CD14-positive monocyte (primary cell): Measurements from ENCODE around the gene RAB21. TPM values are rescaled to one million over a fixed set of nuclear protein-coding genes. Genes with fewer than 3 reads are reported as not detected.

ENCODE experiments used
- DNase-seq, 3 donors: peaks; one replicate each; pipeline ENCODE4 v3.0.0-alpha.2; 2011 to 2022
- H2AFZ ChIP-seq: 2 replicates; pipeline ENCODE4 v1.6.0; 2012; ENCODE audit warnings: mild to moderate bottlenecking, low read depth, low read length, inconsistent platforms; ENCODE audit not compliant: insufficient read depth, poor library complexity, severe bottlenecking
- H3K27ac ChIP-seq, 2 donors: 1 replicate in 1 of 2; 2 replicates in 1 of 2; pipeline ENCODE4 v1.5.1; 2012 to 2013; ENCODE audit warnings: low read length in 2 of 2, control low read depth in 1 of 2, inconsistent platforms in 1 of 2, low read depth in 1 of 2, mild to moderate bottlenecking in 1 of 2
- H3K27me3 ChIP-seq, 2 donors: one replicate each; pipeline versions ENCODE4 v1.6.0 to v1.6.1; 2011 to 2013; ENCODE audit warnings: low read length in 2 of 2; ENCODE audit not compliant: control insufficient read depth in 2 of 2, insufficient read depth in 2 of 2
- H3K36me3 ChIP-seq, 2 donors: replicated peaks in 1 of 2; 1 replicate in 1 of 2; 2 replicates in 1 of 2; pipeline versions ENCODE4 v1.5.1 to v1.6.1; 2012 to 2013; ENCODE audit warnings: low read length in 2 of 2, control low read depth in 1 of 2, inconsistent platforms in 1 of 2, mild to moderate bottlenecking in 1 of 2; ENCODE audit not compliant: insufficient read depth in 2 of 2, control insufficient read depth in 1 of 2
- H3K4me1 ChIP-seq, 2 donors: 1 replicate in 1 of 2; 2 replicates in 1 of 2; pipeline versions ENCODE4 v1.5.1 to v1.6.1; 2012 to 2013; ENCODE audit warnings: low read length in 2 of 2, control low read depth in 1 of 2, inconsistent platforms in 1 of 2, mild to moderate bottlenecking in 1 of 2, moderate library complexity in 1 of 2; ENCODE audit not compliant: insufficient read depth in 2 of 2, control insufficient read depth in 1 of 2
- H3K4me2 ChIP-seq: replicated peaks from 2 replicates; pipeline ENCODE3; 2012; ENCODE audit warnings: low read length, moderate library complexity, mild to moderate bottlenecking; ENCODE audit not compliant: poor library complexity, severe bottlenecking; ENCODE audit errors: extremely low read depth
- H3K4me3 ChIP-seq, 3 experiments: fragments of 200-600 bp in 1 of 3; sonication (generic) in 1 of 3; replicated peaks in 1 of 3; 1 replicate in 2 of 3; 2 replicates in 1 of 3; pipeline ENCODE4 v1.5.1; 2011 to 2013; ENCODE audit warnings: low read length in 3 of 3, mild to moderate bottlenecking in 3 of 3, control low read depth in 2 of 3, low read depth in 2 of 3, inconsistent platforms in 1 of 3, moderate library complexity in 1 of 3
- H3K79me2 ChIP-seq: 2 replicates; pipeline ENCODE4 v1.6.0; 2012; ENCODE audit warnings: mild to moderate bottlenecking, control low read depth, inconsistent platforms, low read length, moderate library complexity; ENCODE audit not compliant: insufficient read depth
- H3K9ac ChIP-seq: 2 replicates; pipeline ENCODE4 v1.6.0; 2017; ENCODE audit warnings: low read length, mild to moderate bottlenecking; ENCODE audit not compliant: insufficient read depth, poor library complexity, severe bottlenecking
- H3K9me3 ChIP-seq, 2 donors: replicated peaks in 1 of 2; 1 replicate in 1 of 2; 2 replicates in 1 of 2; pipeline versions ENCODE4 v1.5.1 to v1.6.1; 2012 to 2013; ENCODE audit warnings: low read length in 2 of 2, control low read depth in 1 of 2; ENCODE audit not compliant: control insufficient read depth in 1 of 2, insufficient read depth in 1 of 2
- H4K20me1 ChIP-seq: 2 replicates; pipeline ENCODE4 v1.6.0; 2012; ENCODE audit warnings: mild to moderate bottlenecking, low read length, control low read depth, moderate library complexity; ENCODE audit not compliant: insufficient read depth
- H3K27ac Mint-ChIP-seq, 7 donors: one replicate each; pipeline ENCODE4 v1.8.0; 2020; ENCODE audit warnings: mild to moderate bottlenecking in 7 of 7, mixed read lengths in 7 of 7, moderate library complexity in 6 of 7, inconsistent platforms in 2 of 7
- H3K27me3 Mint-ChIP-seq, 3 donors: one replicate each; pipeline ENCODE4 v1.8.0; 2021 to 2022; ENCODE audit warnings: low read depth in 3 of 3, mild to moderate bottlenecking in 3 of 3, mixed read lengths in 3 of 3, moderate library complexity in 3 of 3, inconsistent platforms in 1 of 3
- H3K36me3 Mint-ChIP-seq, 2 donors: one replicate each; pipeline ENCODE4 v1.8.0; 2020; ENCODE audit warnings: mixed read lengths in 2 of 2, inconsistent platforms in 1 of 2, mild to moderate bottlenecking in 1 of 2
- H3K4me1 Mint-ChIP-seq: one replicate; pipeline ENCODE4 v1.8.0; 2020; ENCODE audit warnings: mild to moderate bottlenecking, mixed read lengths
- H3K4me3 Mint-ChIP-seq, 2 donors: one replicate each; pipeline ENCODE4 v1.8.0; 2020; ENCODE audit warnings: mild to moderate bottlenecking in 2 of 2, mixed read lengths in 2 of 2, moderate library complexity in 1 of 2
- H3K9me3 Mint-ChIP-seq, 7 donors: one replicate each; pipeline ENCODE4 v1.8.0; 2020 to 2022; ENCODE audit warnings: mixed read lengths in 7 of 7, mild to moderate bottlenecking in 6 of 7, moderate library complexity in 6 of 7, inconsistent platforms in 2 of 7
- WGBS: methylation state at CpG from one replicate; pipeline ENCODE4 v1.1.5; 2013; ENCODE audit warnings: missing lambda C conversion rate; ENCODE audit not compliant: insufficient coverage; 5-methylcytosine and 5-hydroxymethylcytosine counted together
- intact Hi-C, 2 donors: fragments of 100-400 bp; cut with micrococcal nuclease; formaldehyde crosslinking; loops; one replicate each; pipeline versions ENCODE4 v1.15.0 to v1.15.1; 2023
- polyA plus RNA-seq, 3 donors: library from polyadenylated mRNA; depleted of rRNA in 1 of 3; unstranded in 2 of 3; stranded (reverse) in 1 of 3; fragments of 300-500 nt in 2 of 3; fragments of >200 nt in 1 of 3; fragmentation: Illumina TruSeq in 2 of 3; gene quantifications; 1 replicate in 2 of 3; 2 replicates in 1 of 3; pipeline ENCODE4 v1.2.3, GENCODE V29; 2012 to 2021
- TF ChIP-seq, protein P1 (sequence below): fragments of 200-600 bp; IDR thresholded peaks from one replicate; pipeline ENCODE4 v1.8.0; 2022; ENCODE audit warnings: antibody characterized with exemption, mild to moderate bottlenecking

RAB21 gene
- polyA plus RNA-seq, 3 donors = 10.8 to 36.0 (median 31.1) TPM

DNA sequence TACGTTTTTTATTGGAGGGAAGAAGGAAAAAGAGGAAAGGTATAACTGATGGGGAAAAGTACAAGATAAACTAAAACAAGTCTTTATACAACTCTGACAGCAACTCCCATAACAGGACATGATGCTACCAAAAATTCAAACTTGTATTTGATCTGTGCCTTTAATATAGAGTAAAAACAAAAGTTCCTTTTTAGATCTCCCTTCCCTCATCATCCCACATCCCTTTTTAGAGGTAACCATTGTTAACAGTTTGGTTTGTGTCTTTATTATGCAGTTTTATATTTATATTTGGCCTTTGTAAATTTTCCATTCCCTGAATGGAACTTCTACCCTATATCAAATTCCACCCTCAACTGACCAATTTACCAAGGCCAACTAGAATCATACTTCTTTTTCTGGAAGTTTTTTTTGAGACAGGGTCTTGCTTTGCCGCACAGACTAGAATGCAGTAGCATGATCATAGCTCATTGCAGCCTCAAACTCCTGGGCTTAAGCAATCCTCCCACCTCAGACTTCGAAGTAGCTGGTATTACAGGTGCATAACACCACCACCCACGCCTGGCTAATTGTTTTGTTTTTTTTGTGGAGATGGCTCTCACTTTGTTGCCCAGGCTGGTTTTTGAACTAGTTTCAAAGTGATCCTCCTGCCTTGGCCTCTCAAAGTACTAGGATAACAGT lies 36.9 kb downstream of the RAB21 start:
- TF ChIP-seq, protein P1, sequence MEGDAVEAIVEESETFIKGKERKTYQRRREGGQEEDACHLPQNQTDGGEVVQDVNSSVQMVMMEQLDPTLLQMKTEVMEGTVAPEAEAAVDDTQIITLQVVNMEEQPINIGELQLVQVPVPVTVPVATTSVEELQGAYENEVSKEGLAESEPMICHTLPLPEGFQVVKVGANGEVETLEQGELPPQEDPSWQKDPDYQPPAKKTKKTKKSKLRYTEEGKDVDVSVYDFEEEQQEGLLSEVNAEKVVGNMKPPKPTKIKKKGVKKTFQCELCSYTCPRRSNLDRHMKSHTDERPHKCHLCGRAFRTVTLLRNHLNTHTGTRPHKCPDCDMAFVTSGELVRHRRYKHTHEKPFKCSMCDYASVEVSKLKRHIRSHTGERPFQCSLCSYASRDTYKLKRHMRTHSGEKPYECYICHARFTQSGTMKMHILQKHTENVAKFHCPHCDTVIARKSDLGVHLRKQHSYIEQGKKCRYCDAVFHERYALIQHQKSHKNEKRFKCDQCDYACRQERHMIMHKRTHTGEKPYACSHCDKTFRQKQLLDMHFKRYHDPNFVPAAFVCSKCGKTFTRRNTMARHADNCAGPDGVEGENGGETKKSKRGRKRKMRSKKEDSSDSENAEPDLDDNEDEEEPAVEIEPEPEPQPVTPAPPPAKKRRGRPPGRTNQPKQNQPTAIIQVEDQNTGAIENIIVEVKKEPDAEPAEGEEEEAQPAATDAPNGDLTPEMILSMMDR = no peak
- no peak overlapping the region for H3K27ac Mint-ChIP-seq
- Histone ChIP-seq H3K4me2 (no peak overlapping the region), H3K36me3 (peaks cover 9 to 29% of the 10 kb centered on the region in 2 donors), H3K4me3 (no peak overlapping the region), H2AFZ (no peak overlapping the region), H3K9ac (no peak overlapping the region), H4K20me1 (peaks cover 36% of the 10 kb centered on the region), H3K27me3 (no peaks in the 10 kb centered on the region), H3K79me2 (peaks cover 12% of the 10 kb centered on the region), H3K4me1 (peaks cover 26 to 28% of the 10 kb centered on the region in 2 donors), H3K27ac (no peak overlapping the region), H3K9me3 (no peaks in the 10 kb centered on the region)
- peaks cover 40% of the 10 kb centered on the region for H3K4me1 Mint-ChIP-seq
- WGBS = 80% methylated on average over 1 of the region's 4 CpGs
- H3K9me3 Mint-ChIP-seq = no peaks in the 10 kb centered on the region
- H3K4me3 Mint-ChIP-seq = no peak overlapping the region
- H3K27me3 Mint-ChIP-seq = peaks cover 0 to 1% (median 0%) of the 10 kb centered on the region in 3 donors
- intact Hi-C loops = no loop called here
- no peak for DNase-seq
- H3K36me3 Mint-ChIP-seq = peaks cover 9 to 22% of the 10 kb centered on the region in 2 donors

DNA sequence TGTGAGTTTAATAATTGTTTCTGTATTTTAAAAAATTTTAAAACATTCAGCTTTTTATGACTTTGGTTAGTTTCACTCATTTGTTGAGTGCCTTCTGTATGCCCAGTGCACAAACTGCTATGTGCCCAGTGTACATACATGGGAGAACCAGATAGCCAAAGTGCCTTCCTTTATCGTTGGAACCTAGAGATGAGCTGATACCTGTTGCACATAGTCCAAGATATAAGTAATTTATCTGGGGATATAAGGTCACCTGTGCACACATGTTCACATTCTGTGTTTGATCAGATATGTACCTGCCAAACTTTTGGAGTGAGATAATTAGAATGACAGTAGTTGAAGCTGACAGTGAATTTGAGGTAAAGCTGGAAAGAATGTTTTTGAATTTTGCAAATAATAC lies 37.9 kb downstream of the RAB21 start:
- Mint-ChIP-seq H3K9me3 (no peaks in the 10 kb centered on the region), H3K4me1 (peaks cover 30% of the 10 kb centered on the region), H3K36me3 (peaks cover 6 to 20% of the 10 kb centered on the region in 2 donors), H3K27ac (no peak overlapping the region), H3K4me3 (no peak overlapping the region), H3K27me3 (peaks cover 0 to 2% (median 0%) of the 10 kb centered on the region in 3 donors)
- H3K4me3 ChIP-seq = no peak overlapping the region
- TF ChIP-seq, protein P1 = no peak
- peaks cover 12% of the 10 kb centered on the region for H3K79me2 ChIP-seq
- H3K9me3 ChIP-seq = no peaks in the 10 kb centered on the region
- peaks cover 5 to 25% of the 10 kb centered on the region in 2 donors for H3K36me3 ChIP-seq
- H3K27ac ChIP-seq = no peak overlapping the region
- peaks cover 17 to 23% of the 10 kb centered on the region in 2 donors for H3K4me1 ChIP-seq
- H3K9ac ChIP-seq = no peak overlapping the region
- intact Hi-C loops = no loop called here
- no peak overlapping the region for H3K4me2 ChIP-seq
- 100% methylated on average over 1 of the region's 1 CpG for WGBS
- no peak overlapping the region for H2AFZ ChIP-seq
- peaks cover 29% of the 10 kb centered on the region for H4K20me1 ChIP-seq
- no peak for DNase-seq
- no peaks in the 10 kb centered on the region for H3K27me3 ChIP-seq
